ENCODE data around the gene NUDT19.
"Not testable (repeated sequence)": the region's sequence is repeated elsewhere in the genome, so short reads cannot be mapped to it uniquely, and the experiment has no call there.

- not testable (repeated sequence) for TF ChIP-seq CTCF, POLR2A (IDR thresholded peaks at IDR 0.05)
Observed at GRCh38 chr19:32694851-32695250, 3.2 kb downstream of the NUDT19 start.
